22Rv1 (cell line): Measurements from ENCODE around the gene C20orf96.

Experiments used
- ZFX ChIP-seq: fragments of 450-650 bp; IDR thresholded peaks from 2 replicates; pipeline ENCODE4 v1.6.1; 2017; ENCODE audit warnings: antibody characterized with exemption, borderline replicate concordance
- TF ChIP-seq, protein P1 (sequence below): fragments of 450-650 bp; IDR thresholded peaks from 2 replicates; pipeline ENCODE4 v1.5.1; 2017; ENCODE audit warnings: mild to moderate bottlenecking

DNA sequence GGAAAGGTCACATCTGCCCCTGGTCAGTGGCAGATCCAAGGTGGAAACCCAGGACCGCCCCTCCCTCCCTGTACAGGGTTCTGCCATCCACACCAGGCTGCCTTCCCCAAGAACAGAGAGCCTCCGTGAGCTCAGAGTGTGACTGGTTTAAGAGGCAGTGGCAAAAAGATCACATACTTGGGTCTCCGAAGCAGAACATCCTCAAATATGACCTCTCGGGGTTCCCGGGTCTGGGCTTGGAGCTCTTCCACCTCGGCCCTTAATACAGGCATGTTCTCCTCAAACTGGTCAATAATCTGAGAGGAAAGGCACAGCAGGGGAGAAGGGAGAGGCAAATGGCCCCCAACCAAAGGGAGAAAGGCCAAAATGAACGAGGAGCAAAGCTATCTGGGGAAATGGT is 14.8 kb downstream of the C20orf96 start:
- TF ChIP-seq, protein P1, sequence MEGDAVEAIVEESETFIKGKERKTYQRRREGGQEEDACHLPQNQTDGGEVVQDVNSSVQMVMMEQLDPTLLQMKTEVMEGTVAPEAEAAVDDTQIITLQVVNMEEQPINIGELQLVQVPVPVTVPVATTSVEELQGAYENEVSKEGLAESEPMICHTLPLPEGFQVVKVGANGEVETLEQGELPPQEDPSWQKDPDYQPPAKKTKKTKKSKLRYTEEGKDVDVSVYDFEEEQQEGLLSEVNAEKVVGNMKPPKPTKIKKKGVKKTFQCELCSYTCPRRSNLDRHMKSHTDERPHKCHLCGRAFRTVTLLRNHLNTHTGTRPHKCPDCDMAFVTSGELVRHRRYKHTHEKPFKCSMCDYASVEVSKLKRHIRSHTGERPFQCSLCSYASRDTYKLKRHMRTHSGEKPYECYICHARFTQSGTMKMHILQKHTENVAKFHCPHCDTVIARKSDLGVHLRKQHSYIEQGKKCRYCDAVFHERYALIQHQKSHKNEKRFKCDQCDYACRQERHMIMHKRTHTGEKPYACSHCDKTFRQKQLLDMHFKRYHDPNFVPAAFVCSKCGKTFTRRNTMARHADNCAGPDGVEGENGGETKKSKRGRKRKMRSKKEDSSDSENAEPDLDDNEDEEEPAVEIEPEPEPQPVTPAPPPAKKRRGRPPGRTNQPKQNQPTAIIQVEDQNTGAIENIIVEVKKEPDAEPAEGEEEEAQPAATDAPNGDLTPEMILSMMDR = no peak
- no peak for TF ChIP-seq ZFX
